ENCODE data around the gene HIVEP3. TPM values are rescaled to one million over a fixed set of nuclear protein-coding genes. Genes with fewer than 3 reads are reported as not detected.

Gene HIVEP3
- total RNA-seq, 1 experiment from 2014 or later = 6.0 TPM

- ATAC-seq (no peak), DNase-seq (ENCODE audit: low read depth, low spot score) (no peak)
- Histone ChIP-seq H3K27ac (ENCODE audit: low read length) (no peak overlapping the region), H3K4me3 (ENCODE audit: low read depth in 2 of 2, low read length in 2 of 2) (no peak overlapping the region), H3K9me3 (ENCODE audit: control insufficient read depth, insufficient read depth, low read depth, low read length) (no peaks in the 10 kb centered on the region), H3K36me3 (ENCODE audit: control insufficient read depth, insufficient read depth, low read length) (no peaks in the 10 kb centered on the region), H3K4me1 (ENCODE audit: control insufficient read depth, insufficient read depth, low read length) (no peaks in the 10 kb centered on the region; the same call in 1 of the 2 replicates), H3K27me3 (ENCODE audit: control insufficient read depth, insufficient read depth, low read length) (no peaks in the 10 kb centered on the region)
- no TSS peak for BruUV-seq (replicated peaks)
- in situ Hi-C loops (cut with HindIII; ENCODE audit: low pct_unique_long_range_greater_than_20kb, low sequenced_read_pairs) (no loop called here), intact Hi-C loops (cut with micrococcal nuclease; ENCODE audit: unreplicated experiment) (no loop called here)
- TF ChIP-seq TCF7L2 (IDR thresholded peaks at IDR 0.05; ENCODE audit: low read depth, low read length) = no peak
- no peak for TF ChIP-seq SIN3A (IDR thresholded peaks at IDR 0.05; ENCODE audit: borderline replicate concordance, insufficient read depth, low read depth, low read length)
- TF ChIP-seq REST (IDR thresholded peaks at IDR 0.05; ENCODE audit: insufficient read depth in 1 of 2, low read depth in 2 of 2, low read length in 1 of 2) = no peak
- no peak for TF ChIP-seq POLR2AphosphoS5 (IDR thresholded peaks at IDR 0.05; ENCODE audit: low read depth, low read length)
- POLR2A ChIA-PET = interaction anchor here (0.6 to 1.2 kb wide), 2 partner anchors 9 to 152 kb away, joined by 5 read pairs; no protein-coding TSS in a partner anchor
- CTCF ChIA-PET = no interaction called here
Observed at GRCh38 chr1:41713141-41713540, 205.6 kb downstream of the HIVEP3 start.

GRCh38 chr1:41712695-41713094 lies 206.0 kb downstream of the HIVEP3 start:
- H3K4me3 ChIP-seq (ENCODE audit: low read depth in 2 of 2, low read length in 2 of 2) = no peak overlapping the region
- H3K27ac ChIP-seq (ENCODE audit: low read length) = no peak overlapping the region
- intact Hi-C loops (cut with micrococcal nuclease; ENCODE audit: unreplicated experiment) = no loop called here
- DNase-seq (ENCODE audit: low read depth, low spot score) (no peak), ATAC-seq (no peak)
- no peaks in the 10 kb centered on the region; the same call in 1 of the 2 replicates for H3K4me1 ChIP-seq (ENCODE audit: control insufficient read depth, insufficient read depth, low read length)
- H3K36me3 ChIP-seq (ENCODE audit: control insufficient read depth, insufficient read depth, low read length) = no peaks in the 10 kb centered on the region
- TF ChIP-seq REST (IDR thresholded peaks at IDR 0.05; ENCODE audit: insufficient read depth in 1 of 2, low read depth in 2 of 2, low read length in 1 of 2) = no peak
- no peak for TF ChIP-seq SIN3A (IDR thresholded peaks at IDR 0.05; ENCODE audit: borderline replicate concordance, insufficient read depth, low read depth, low read length)
- no peak for TF ChIP-seq TCF7L2 (IDR thresholded peaks at IDR 0.05; ENCODE audit: low read depth, low read length)
- TF ChIP-seq CTCF (IDR thresholded peaks at IDR 0.05) = no peak
- TF ChIP-seq POLR2AphosphoS5 (IDR thresholded peaks at IDR 0.05; ENCODE audit: low read depth, low read length) = no peak
- POLR2A ChIA-PET = interaction anchor here (0.6 kb wide), 1 partner anchor 152 kb away, joined by 5 read pairs; no protein-coding TSS in a partner anchor
- in situ Hi-C loops (cut with HindIII; ENCODE audit: low pct_unique_long_range_greater_than_20kb, low sequenced_read_pairs) = no loop called here
- no peaks in the 10 kb centered on the region for H3K27me3 ChIP-seq (ENCODE audit: control insufficient read depth, insufficient read depth, low read length)
- CTCF ChIA-PET = no interaction called here
- H3K9me3 ChIP-seq (ENCODE audit: control insufficient read depth, insufficient read depth, low read depth, low read length) = no peaks in the 10 kb centered on the region
- no TSS peak for BruUV-seq (replicated peaks)

Data from Panc1 (cell line).